ENCODE measurements around the gene HIRA. TPM values are rescaled to one million over a fixed set of nuclear protein-coding genes. Genes with fewer than 3 reads are reported as not detected.

The HIRA gene
- total RNA-seq, 2 donors from 2014 or later = 23.8 to 25.7 TPM

GRCh38 chr22:19387575-19387974 is 44.0 kb downstream of the HIRA start:
- no peaks in the 10 kb centered on the region for H3K27me3 ChIP-seq (replicated peaks; ENCODE audit: insufficient read depth)
- no peaks in the 10 kb centered on the region for H3K9me3 ChIP-seq
- no peaks in the 10 kb centered on the region for H3K4me1 ChIP-seq (ENCODE audit: control insufficient read depth in 1 of 2, low read depth in 2 of 2)
- no peak for TF ChIP-seq CTCF (IDR thresholded peaks at IDR 0.05)
- H3K4me3 ChIP-seq = no peak overlapping the region
- peaks cover 59% of the 10 kb centered on the region for H3K36me3 ChIP-seq
- no peak overlapping the region for H3K27ac ChIP-seq
- ATAC-seq (ENCODE audit: insufficient number of reproducible peaks, low FRiP score, low read depth) (no peak), DNase-seq (ENCODE audit: low spot score) (no peak)

GRCh38 chr22:19387038-19387437 is 44.5 kb downstream of the HIRA start:
- no peaks in the 10 kb centered on the region for H3K4me1 ChIP-seq (ENCODE audit: control insufficient read depth in 1 of 2, low read depth in 2 of 2)
- no peaks in the 10 kb centered on the region for H3K27me3 ChIP-seq (replicated peaks; ENCODE audit: insufficient read depth)
- no peak for ATAC-seq (ENCODE audit: insufficient number of reproducible peaks, low FRiP score, low read depth)
- no peak overlapping the region for H3K27ac ChIP-seq
- H3K9me3 ChIP-seq = no peaks in the 10 kb centered on the region
- H3K36me3 ChIP-seq = peaks cover 59% of the 10 kb centered on the region
- no peak for TF ChIP-seq CTCF (IDR thresholded peaks at IDR 0.05)
- H3K4me3 ChIP-seq = no peak overlapping the region
- DNase-seq (ENCODE audit: low spot score) = no peak

- no peak for TF ChIP-seq CTCF (IDR thresholded peaks at IDR 0.05)
- ATAC-seq (ENCODE audit: insufficient number of reproducible peaks, low FRiP score, low read depth) (no peak), DNase-seq (ENCODE audit: low spot score) (no peak)
- Histone ChIP-seq H3K4me1 (ENCODE audit: control insufficient read depth in 1 of 2, low read depth in 2 of 2) (no peaks in the 10 kb centered on the region), H3K9me3 (no peaks in the 10 kb centered on the region), H3K27me3 (replicated peaks; ENCODE audit: insufficient read depth) (no peaks in the 10 kb centered on the region), H3K36me3 (peaks cover 57% of the 10 kb centered on the region), H3K27ac (no peak overlapping the region), H3K4me3 (no peak overlapping the region)
These were observed 45.3 kb downstream of the HIRA start for GRCh38 chr22:19386248-19386647.

- Histone ChIP-seq H3K4me3 (no peak overlapping the region), H3K36me3 (peaks cover 56% of the 10 kb centered on the region), H3K9me3 (no peaks in the 10 kb centered on the region), H3K27ac (no peak overlapping the region), H3K4me1 (ENCODE audit: control insufficient read depth in 1 of 2, low read depth in 2 of 2) (no peaks in the 10 kb centered on the region), H3K27me3 (replicated peaks; ENCODE audit: insufficient read depth) (no peaks in the 10 kb centered on the region)
- TF ChIP-seq CTCF (IDR thresholded peaks at IDR 0.05) = no peak
- ATAC-seq (ENCODE audit: insufficient number of reproducible peaks, low FRiP score, low read depth) (no peak), DNase-seq (ENCODE audit: low spot score) (no peak)
These were observed 46.2 kb downstream of the HIRA start for GRCh38 chr22:19385221-19385906.

- no peak overlapping the region for H3K27ac ChIP-seq
- no peak for ATAC-seq (ENCODE audit: insufficient number of reproducible peaks, low FRiP score, low read depth)
- no peaks in the 10 kb centered on the region for H3K4me1 ChIP-seq (ENCODE audit: control insufficient read depth in 1 of 2, low read depth in 2 of 2)
- H3K9me3 ChIP-seq = no peaks in the 10 kb centered on the region
- no peak overlapping the region for H3K4me3 ChIP-seq
- DNase-seq (ENCODE audit: low spot score) = no peak
- no peaks in the 10 kb centered on the region for H3K27me3 ChIP-seq (replicated peaks; ENCODE audit: insufficient read depth)
- H3K36me3 ChIP-seq = peaks cover 43% of the 10 kb centered on the region
- TF ChIP-seq CTCF (IDR thresholded peaks at IDR 0.05) = no peak
These were observed 48.2 kb downstream of the HIRA start for GRCh38 chr22:19383292-19383691.
